Mesenchymal stem cell (in vitro differentiated cells and primary cell): Measurements from ENCODE around the gene PHPT1.

Experiments
- DNase-seq: peaks from one replicate; pipeline ENCODE4 v3.0.0-alpha.2; 2013
- H2AFZ ChIP-seq: one replicate; pipeline ENCODE4 v1.6.1; 2013; ENCODE audit warnings: low read depth, mild to moderate bottlenecking, control low read depth, inconsistent platforms, low read length, moderate library complexity
- H2AK5ac ChIP-seq: 2 replicates; pipeline ENCODE4 v1.6.1; 2013; ENCODE audit warnings: low read length, moderate library complexity, mild to moderate bottlenecking, inconsistent platforms; ENCODE audit not compliant: severe bottlenecking
- H2BK120ac ChIP-seq: one replicate; pipeline ENCODE4 v1.6.1; 2013; ENCODE audit warnings: low read depth, mild to moderate bottlenecking, inconsistent platforms, low read length, moderate library complexity
- H2BK12ac ChIP-seq, 2 experiments: one replicate each; pipeline ENCODE4 v1.6.1; 2013; ENCODE audit warnings: inconsistent platforms in 2 of 2, low read length in 2 of 2, mild to moderate bottlenecking in 2 of 2, moderate library complexity in 2 of 2, control low read depth in 1 of 2
- H2BK15ac ChIP-seq: one replicate; pipeline ENCODE4 v1.6.1; 2013; ENCODE audit warnings: mild to moderate bottlenecking, low read depth, inconsistent platforms; ENCODE audit not compliant: poor library complexity, severe bottlenecking
- H2BK5ac ChIP-seq: 2 replicates; pipeline ENCODE4 v1.6.1; 2013; ENCODE audit warnings: low read depth, mild to moderate bottlenecking, low read length, control low read depth, inconsistent platforms; ENCODE audit not compliant: poor library complexity, severe bottlenecking
- H3K14ac ChIP-seq, 2 experiments: one replicate each; pipeline ENCODE4 v1.6.1; 2013; ENCODE audit warnings: inconsistent platforms in 2 of 2, low read length in 2 of 2, control low read depth in 1 of 2, mild to moderate bottlenecking in 1 of 2, moderate library complexity in 1 of 2
- H3K18ac ChIP-seq, 2 experiments: one replicate each; pipeline ENCODE4 v1.6.1; 2013; ENCODE audit warnings: inconsistent platforms in 2 of 2, low read length in 2 of 2, control low read depth in 1 of 2, low read depth in 1 of 2, mild to moderate bottlenecking in 1 of 2
- H3K23ac ChIP-seq, 2 experiments: one replicate each; pipeline ENCODE4 v1.6.1; 2013; ENCODE audit warnings: inconsistent platforms in 2 of 2, low read length in 2 of 2, mild to moderate bottlenecking in 2 of 2, moderate library complexity in 2 of 2, control low read depth in 1 of 2
- H3K27ac ChIP-seq: 2 replicates; pipeline ENCODE4 v1.5.1; 2013; ENCODE audit warnings: mild to moderate bottlenecking, moderate library complexity, low read length, control low read depth, inconsistent platforms; ENCODE audit not compliant: poor library complexity, severe bottlenecking
- H3K27me3 ChIP-seq, 2 experiments: 2 replicates each; pipeline versions ENCODE4 v1.6.1 to v1.7.0; 2013; ENCODE audit warnings: low read length in 2 of 2, mild to moderate bottlenecking in 2 of 2, moderate library complexity in 2 of 2, control low read depth in 1 of 2, inconsistent platforms in 1 of 2; ENCODE audit not compliant: control insufficient read depth in 1 of 2, insufficient read depth in 1 of 2
- H3K36me3 ChIP-seq, 2 experiments: 2 replicates each; pipeline versions ENCODE4 v1.6.1 to v1.7.0; 2013; ENCODE audit warnings: low read length in 2 of 2, control low read depth in 1 of 2, inconsistent platforms in 1 of 2, low read depth in 1 of 2, mild to moderate bottlenecking in 1 of 2; ENCODE audit not compliant: insufficient read depth in 2 of 2, control insufficient read depth in 1 of 2
- H3K4ac ChIP-seq, 2 experiments: one replicate each; pipeline ENCODE4 v1.6.1; 2013; ENCODE audit warnings: inconsistent platforms in 2 of 2, low read length in 2 of 2, mild to moderate bottlenecking in 2 of 2, moderate library complexity in 2 of 2, control low read depth in 1 of 2, low read depth in 1 of 2
- H3K4me1 ChIP-seq: 2 replicates; pipeline ENCODE4 v1.6.1; 2013; ENCODE audit warnings: low read depth, low read length, control low read depth; ENCODE audit not compliant: control insufficient read depth, insufficient read depth
- H3K4me2 ChIP-seq: 2 replicates; pipeline ENCODE4 v1.6.1; 2013; ENCODE audit warnings: low read length, mild to moderate bottlenecking, inconsistent platforms; ENCODE audit not compliant: poor library complexity, severe bottlenecking
- H3K4me3 ChIP-seq, 2 experiments: 2 replicates each; pipeline versions ENCODE4 v1.5.1 to v1.7.0; 2013; ENCODE audit warnings: low read length in 2 of 2, mild to moderate bottlenecking in 2 of 2, control low read depth in 1 of 2, low read depth in 1 of 2; ENCODE audit not compliant: insufficient read depth in 1 of 2
- H3K79me1 ChIP-seq: replicated peaks from 2 replicates; pipeline ENCODE4 v1.6.1; 2013; ENCODE audit warnings: mild to moderate bottlenecking, control low read depth, low read length, inconsistent platforms; ENCODE audit not compliant: poor library complexity, severe bottlenecking
- H3K9ac ChIP-seq: 2 replicates; pipeline ENCODE4 v1.7.0; 2013; ENCODE audit warnings: mild to moderate bottlenecking, low read length, moderate library complexity
- H3K9me3 ChIP-seq: 2 replicates; pipeline ENCODE4 v1.7.0; 2013; ENCODE audit warnings: mild to moderate bottlenecking, low read length; ENCODE audit not compliant: control insufficient read depth
- H4K8ac ChIP-seq: one replicate; pipeline ENCODE4 v1.6.1; 2013; ENCODE audit warnings: inconsistent platforms, mild to moderate bottlenecking, low read length, moderate library complexity
- H4K91ac ChIP-seq: one replicate; pipeline ENCODE4 v1.6.1; 2013; ENCODE audit warnings: mild to moderate bottlenecking, low read length, inconsistent platforms
- WGBS: methylation state at CpG from one replicate; pipeline ENCODE4 v1.1.7; 2013; ENCODE audit warnings: mixed read lengths; 5-methylcytosine and 5-hydroxymethylcytosine counted together

PHPT1 gene

DNA sequence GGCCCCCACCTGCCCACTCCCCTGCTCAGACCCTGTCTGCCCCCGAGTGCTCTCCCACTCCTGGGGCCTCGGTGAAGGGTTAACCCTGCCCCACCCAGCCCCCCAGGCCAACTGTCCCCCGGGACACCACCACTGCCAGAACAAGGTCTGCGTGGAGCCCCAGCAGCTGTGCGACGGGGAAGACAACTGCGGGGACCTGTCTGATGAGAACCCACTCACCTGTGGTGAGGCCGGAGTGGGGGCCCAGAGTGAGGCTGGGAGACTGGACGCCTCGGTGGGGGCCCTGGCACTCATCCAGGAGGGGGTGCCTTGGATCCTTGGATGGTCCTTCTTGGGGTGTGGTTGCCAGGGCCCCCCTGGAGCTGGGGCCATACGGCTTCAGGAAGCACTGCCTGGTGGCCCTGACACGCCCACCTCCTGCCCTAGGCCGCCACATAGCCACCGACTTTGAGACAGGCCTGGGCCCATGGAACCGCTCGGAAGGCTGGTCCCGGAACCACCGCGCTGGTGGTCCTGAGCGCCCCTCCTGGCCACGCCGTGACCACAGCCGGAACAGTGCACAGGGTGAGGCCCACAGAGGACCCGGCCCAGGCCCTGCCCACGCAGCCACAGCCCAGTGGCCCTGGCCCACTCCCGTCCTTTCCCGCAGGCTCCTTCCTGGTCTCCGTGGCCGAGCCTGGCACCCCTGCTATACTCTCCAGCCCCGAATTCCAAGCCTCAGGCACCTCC, 5.1 kb downstream of the PHPT1 start:
- Histone ChIP-seq H3K36me3 (peaks cover 0 to 74% of the 10 kb centered on the region in 2 experiments), H3K9ac (no peak overlapping the region), H3K18ac (no peak overlapping the region), H3K4me2 (no peak overlapping the region), H2BK5ac (no peak overlapping the region), H2BK12ac (no peak overlapping the region), H3K4me3 (no peak overlapping the region), H3K27ac (no peak overlapping the region), H3K23ac (no peak overlapping the region), H4K8ac (no peak overlapping the region), H4K91ac (no peak overlapping the region), H2AFZ (no peak overlapping the region), H3K9me3 (no peaks in the 10 kb centered on the region), H3K4me1 (peaks cover 73% of the 10 kb centered on the region), H3K79me1 (peaks cover 25% of the 10 kb centered on the region), H2AK5ac (no peak overlapping the region), H3K4ac (no peak overlapping the region), H2BK15ac (no peak overlapping the region), H3K27me3 (no peaks in the 10 kb centered on the region), H2BK120ac (no peak overlapping the region), H3K14ac (no peak overlapping the region)
- DNase-seq = no peak
- 92% methylated on average over 30 of the region's 30 CpGs for WGBS

DNA sequence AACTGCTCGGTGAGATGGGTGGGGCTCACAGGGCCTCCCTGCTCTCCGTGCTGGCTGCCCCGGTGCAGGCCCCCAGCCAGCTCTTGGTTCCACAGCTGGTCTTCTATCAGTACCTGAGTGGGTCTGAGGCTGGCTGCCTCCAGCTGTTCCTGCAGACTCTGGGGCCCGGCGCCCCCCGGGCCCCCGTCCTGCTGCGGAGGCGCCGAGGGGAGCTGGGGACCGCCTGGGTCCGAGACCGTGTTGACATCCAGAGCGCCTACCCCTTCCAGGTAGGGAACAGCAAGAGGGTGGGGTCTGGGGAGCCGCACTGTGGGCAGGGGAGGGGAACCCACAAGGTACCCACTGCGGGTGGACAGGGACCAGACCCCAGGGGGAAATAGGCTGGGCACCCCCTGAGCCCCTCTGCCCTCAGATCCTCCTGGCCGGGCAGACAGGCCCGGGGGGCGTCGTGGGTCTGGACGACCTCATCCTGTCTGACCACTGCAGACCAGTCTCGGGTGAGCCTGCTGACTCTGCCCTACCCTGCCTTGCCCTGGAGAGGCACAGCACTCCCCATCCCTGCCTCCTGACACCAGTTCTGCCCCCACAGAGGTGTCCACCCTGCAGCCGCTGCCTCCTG, 5.7 kb downstream of the PHPT1 start:
- Histone ChIP-seq H2BK120ac (no peak overlapping the region), H2BK15ac (no peak overlapping the region), H3K36me3 (peaks cover 0 to 80% of the 10 kb centered on the region in 2 experiments), H3K79me1 (peaks cover 28% of the 10 kb centered on the region), H2AK5ac (no peak overlapping the region), H3K14ac (no peak overlapping the region), H3K9ac (no peak overlapping the region), H4K8ac (no peak overlapping the region), H3K4me3 (no peak overlapping the region), H2BK12ac (no peak overlapping the region), H2AFZ (no peak overlapping the region), H3K23ac (no peak overlapping the region), H2BK5ac (no peak overlapping the region), H3K4me2 (no peak overlapping the region), H3K4ac (no peak overlapping the region), H3K18ac (no peak overlapping the region), H3K27me3 (no peaks in the 10 kb centered on the region), H3K9me3 (no peaks in the 10 kb centered on the region), H3K4me1 (peaks cover 75% of the 10 kb centered on the region), H4K91ac (no peak overlapping the region), H3K27ac (no peak overlapping the region)
- DNase-seq = no peak
- 88% methylated on average over 23 of the region's 23 CpGs for WGBS

DNA sequence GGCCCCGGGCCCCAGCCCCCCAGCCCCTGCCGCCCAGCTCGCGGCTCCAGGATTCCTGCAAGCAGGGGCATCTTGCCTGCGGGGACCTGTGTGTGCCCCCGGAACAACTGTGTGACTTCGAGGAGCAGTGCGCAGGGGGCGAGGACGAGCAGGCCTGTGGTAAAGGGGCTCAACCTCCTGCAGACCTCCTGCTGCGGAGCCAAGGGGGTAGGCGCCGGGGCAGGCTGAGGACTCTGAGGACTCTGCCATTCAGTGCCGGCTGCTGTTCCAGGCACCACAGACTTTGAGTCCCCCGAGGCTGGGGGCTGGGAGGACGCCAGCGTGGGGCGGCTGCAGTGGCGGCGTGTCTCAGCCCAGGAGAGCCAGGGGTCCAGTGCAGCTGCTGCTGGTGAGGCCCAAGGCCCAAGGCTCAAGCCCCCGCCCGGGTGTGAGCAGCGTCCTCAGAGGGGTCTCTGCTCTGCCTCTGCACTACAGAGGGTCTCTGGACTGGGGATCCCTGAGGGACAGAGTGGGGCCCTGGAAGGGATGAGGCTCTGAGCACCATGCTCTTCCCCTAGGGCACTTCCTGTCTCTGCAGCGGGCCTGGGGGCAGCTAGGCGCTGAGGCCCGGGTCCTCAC, 6.4 kb downstream of the PHPT1 start:
- no peak overlapping the region for H2AFZ ChIP-seq
- no peak overlapping the region for H3K18ac ChIP-seq
- H3K79me1 ChIP-seq = peaks cover 25% of the 10 kb centered on the region
- no peak overlapping the region for H3K4me3 ChIP-seq
- no peak overlapping the region for H3K23ac ChIP-seq
- H2BK120ac ChIP-seq = no peak overlapping the region
- 92% methylated on average over 26 of the region's 26 CpGs for WGBS
- H3K9me3 ChIP-seq = no peaks in the 10 kb centered on the region
- no peak overlapping the region for H2BK12ac ChIP-seq
- no peak overlapping the region for H3K9ac ChIP-seq
- no peak for DNase-seq
- no peaks in the 10 kb centered on the region for H3K27me3 ChIP-seq
- no peak overlapping the region for H4K8ac ChIP-seq
- H3K4me1 ChIP-seq = peaks cover 69% of the 10 kb centered on the region
- H2BK5ac ChIP-seq = no peak overlapping the region
- H3K14ac ChIP-seq = no peak overlapping the region
- H2BK15ac ChIP-seq = no peak overlapping the region
- H3K4me2 ChIP-seq = no peak overlapping the region
- peaks cover 3 to 80% of the 10 kb centered on the region in 2 experiments for H3K36me3 ChIP-seq
- H2AK5ac ChIP-seq = no peak overlapping the region
- no peak overlapping the region for H4K91ac ChIP-seq
- no peak overlapping the region for H3K27ac ChIP-seq
- H3K4ac ChIP-seq = no peak overlapping the region

DNA sequence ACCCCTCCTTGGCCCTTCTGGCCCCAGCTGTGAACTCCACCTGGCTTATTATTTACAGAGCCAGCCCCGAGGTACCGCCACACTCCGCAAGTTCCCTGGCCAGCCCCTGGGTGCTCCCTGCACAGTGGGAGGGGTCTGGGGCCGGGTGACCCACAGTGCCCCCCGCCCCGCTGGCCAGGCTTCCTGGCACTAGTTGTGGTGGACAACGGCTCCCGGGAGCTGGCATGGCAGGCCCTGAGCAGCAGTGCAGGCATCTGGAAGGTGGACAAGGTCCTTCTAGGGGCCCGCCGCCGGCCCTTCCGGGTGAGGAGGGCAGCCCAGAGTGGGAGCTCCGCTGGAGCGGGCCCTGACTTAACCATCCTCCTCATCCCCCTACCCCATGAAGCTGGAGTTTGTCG, 6.9 kb downstream of the PHPT1 start:
- Histone ChIP-seq H3K23ac (no peak overlapping the region), H2BK120ac (no peak overlapping the region), H2BK5ac (no peak overlapping the region), H3K27ac (no peak overlapping the region), H3K4ac (no peak overlapping the region), H3K4me3 (no peak overlapping the region), H4K91ac (no peak overlapping the region), H3K4me1 (peaks cover 65% of the 10 kb centered on the region), H3K9ac (no peak overlapping the region), H3K36me3 (peaks cover 8 to 80% of the 10 kb centered on the region in 2 experiments), H3K14ac (no peak overlapping the region), H2BK15ac (no peak overlapping the region), H4K8ac (no peak overlapping the region), H2AFZ (no peak overlapping the region), H3K79me1 (peaks cover 22% of the 10 kb centered on the region), H3K4me2 (no peak overlapping the region), H3K27me3 (no peaks in the 10 kb centered on the region), H3K18ac (no peak overlapping the region), H2BK12ac (no peak overlapping the region), H3K9me3 (no peaks in the 10 kb centered on the region), H2AK5ac (peak overlapping the region; percentile 33)
- 93% methylated on average over 15 of the region's 15 CpGs for WGBS
- no peak for DNase-seq
